GM18909 (cell line): ENCODE data around the gene KCND3.

Source experiments
- ATAC-seq: cut with Tn5 transposase; IDR thresholded peaks from one replicate; pipeline ENCODE4 v1.9.1; 2021; ENCODE audit warnings: mild to moderate bottlenecking; ENCODE audit not compliant: unreplicated experiment, poor library complexity

KCND3 gene

GRCh38 chr1:111961773-111962565 is 27.5 kb downstream of the KCND3 start:
- ATAC-seq = no peak

GRCh38 chr1:111961016-111961415 is 28.5 kb downstream of the KCND3 start:
- no peak for ATAC-seq

GRCh38 chr1:111959436-111959835 is 30.0 kb downstream of the KCND3 start:
- no peak for ATAC-seq

- ATAC-seq = no peak
Observed at GRCh38 chr1:111958851-111959250, 30.6 kb downstream of the KCND3 start.

GRCh38 chr1:111958075-111958474 is 31.4 kb downstream of the KCND3 start:
- ATAC-seq = no peak

- no peak for ATAC-seq
Observed at GRCh38 chr1:111956155-111956771, 33.2 kb downstream of the KCND3 start.

GRCh38 chr1:111955755-111956154 is 33.7 kb downstream of the KCND3 start:
- ATAC-seq = no peak

- ATAC-seq = no peak
Observed at GRCh38 chr1:111953797-111954196, 35.7 kb downstream of the KCND3 start.

- no peak for ATAC-seq
Observed at GRCh38 chr1:111952125-111952657, 37.3 kb downstream of the KCND3 start.

GRCh38 chr1:111948209-111949171 is 41.0 kb downstream of the KCND3 start:
- no peak for ATAC-seq

GRCh38 chr1:111943846-111944749 is 45.4 kb downstream of the KCND3 start:
- ATAC-seq = no peak

- ATAC-seq = no peak
Observed at GRCh38 chr1:111943066-111943465, 46.4 kb downstream of the KCND3 start.

- ATAC-seq = no peak
Observed at GRCh38 chr1:111938536-111938935, 50.9 kb downstream of the KCND3 start.

- no peak for ATAC-seq
Observed at GRCh38 chr1:111938123-111938522, 51.3 kb downstream of the KCND3 start.

GRCh38 chr1:111937147-111937725 is 52.2 kb downstream of the KCND3 start:
- ATAC-seq = no peak

- ATAC-seq = no peak
Observed at GRCh38 chr1:111934106-111934852, 55.2 kb downstream of the KCND3 start.

- no peak for ATAC-seq
Observed at GRCh38 chr1:111930356-111930755, 59.1 kb downstream of the KCND3 start.

GRCh38 chr1:111928531-111928930 is 60.9 kb downstream of the KCND3 start:
- ATAC-seq = no peak

- ATAC-seq = no peak
Observed at GRCh38 chr1:111927652-111928051, 61.8 kb downstream of the KCND3 start.
